ENCODE data around the gene PFKM.
"Not testable (repeated sequence)": the region's sequence is repeated elsewhere in the genome, so short reads cannot be mapped to it uniquely, and the experiment has no call there.

Gene PFKM

DNA sequence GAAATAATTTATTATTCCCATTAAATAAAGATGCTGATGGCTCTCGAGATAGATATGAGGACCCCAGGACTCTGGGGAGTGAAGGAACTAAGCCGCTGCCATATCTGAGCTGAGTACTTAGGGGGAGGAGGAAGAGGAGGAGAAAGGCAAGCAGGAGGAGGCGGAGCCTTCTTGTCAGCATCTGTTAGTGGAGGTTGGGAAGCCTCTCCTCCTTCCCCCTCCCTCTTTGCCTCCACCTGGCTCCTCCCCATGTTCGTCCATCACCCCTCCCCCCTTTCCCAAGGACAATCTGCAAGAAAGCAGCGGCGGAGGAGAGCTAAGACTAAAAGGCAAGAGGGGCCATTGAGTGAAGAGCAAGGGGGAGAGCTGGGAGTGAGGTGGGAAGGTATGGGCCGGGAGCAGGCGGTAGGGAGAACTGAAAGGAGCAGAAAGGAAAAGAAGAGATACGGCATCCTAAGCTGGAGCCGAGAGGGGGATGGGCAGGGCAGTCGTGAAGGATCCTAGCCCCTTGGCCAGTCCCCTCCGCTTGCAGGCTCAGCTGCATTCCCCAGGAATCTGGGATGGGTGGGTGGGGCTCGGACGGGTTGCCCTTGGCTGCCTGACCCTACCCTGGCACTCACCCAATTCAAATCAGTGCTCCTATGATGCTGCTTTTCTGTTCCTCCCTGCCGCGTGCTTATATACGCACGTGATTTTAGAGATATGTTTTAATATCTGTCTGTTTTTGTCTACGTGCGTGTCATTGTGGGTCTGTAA lies at the start of gene PFKM:
TSS of gene PFKM (plus strand) at position 287 of the 756 bp plus-strand sequence. CDS start 3,411 bp downstream, outside the sequence.
- DNase-seq = peak; percentile 82 to 90

DNA sequence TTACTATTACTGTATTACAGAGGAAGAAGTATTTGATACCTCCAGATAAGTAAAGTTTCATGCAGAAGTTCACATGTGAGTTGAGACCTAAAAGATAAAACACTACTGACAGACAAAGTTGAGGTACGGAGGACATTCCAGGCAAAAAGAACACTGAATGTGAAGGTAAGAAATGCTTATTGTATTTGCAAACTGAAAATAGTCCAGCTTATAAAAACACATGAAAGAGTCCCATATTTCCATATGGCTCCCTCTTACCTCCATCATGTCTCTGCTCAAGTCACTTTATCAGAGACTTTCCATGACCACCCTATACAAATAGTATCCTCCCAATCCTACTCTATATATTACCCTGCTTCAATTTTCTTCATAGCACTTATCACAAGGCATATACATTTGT lies 49.1 kb upstream of the PFKM start:
- DNase-seq = no peak

DNA sequence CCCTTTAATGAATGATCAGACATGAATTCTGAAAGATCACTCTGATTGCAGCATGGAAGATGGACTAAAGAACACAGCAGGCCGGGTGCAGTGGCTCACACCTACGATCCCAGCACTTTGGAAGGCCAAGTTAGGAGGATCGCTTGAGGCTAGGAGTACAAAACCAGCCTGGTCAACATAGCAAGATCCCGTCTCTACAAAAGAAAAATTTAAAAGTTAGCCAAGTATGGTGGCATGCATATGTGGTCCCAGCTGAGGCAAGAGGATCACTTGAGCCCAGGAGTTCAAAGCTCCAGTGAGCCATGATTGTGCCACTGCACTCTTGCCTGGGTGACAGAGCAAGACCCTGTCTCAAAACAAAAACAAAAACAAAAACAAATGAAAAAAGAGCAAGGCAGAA lies 48.4 kb upstream of the PFKM start:
- DNase-seq = no peak

DNA sequence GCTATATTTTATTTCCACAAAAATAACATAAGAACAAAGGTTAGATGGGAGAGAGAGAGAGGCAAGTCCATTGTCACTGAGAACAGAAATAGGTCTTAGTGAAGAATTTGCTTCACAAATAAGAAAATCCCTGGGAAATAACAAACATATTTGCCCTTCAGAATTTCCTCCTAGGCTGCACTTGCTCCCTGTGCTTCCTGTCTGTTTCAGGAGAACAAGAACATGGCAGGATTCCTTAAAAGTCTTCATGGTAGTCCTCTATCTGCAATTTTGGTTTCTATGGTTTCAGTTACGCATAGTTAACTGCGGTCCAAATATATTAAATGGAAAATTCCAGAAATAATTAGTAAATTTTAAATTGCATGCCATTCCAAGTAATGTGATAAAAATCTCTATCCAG lies 47.4 kb upstream of the PFKM start:
- DNase-seq = no peak

DNA sequence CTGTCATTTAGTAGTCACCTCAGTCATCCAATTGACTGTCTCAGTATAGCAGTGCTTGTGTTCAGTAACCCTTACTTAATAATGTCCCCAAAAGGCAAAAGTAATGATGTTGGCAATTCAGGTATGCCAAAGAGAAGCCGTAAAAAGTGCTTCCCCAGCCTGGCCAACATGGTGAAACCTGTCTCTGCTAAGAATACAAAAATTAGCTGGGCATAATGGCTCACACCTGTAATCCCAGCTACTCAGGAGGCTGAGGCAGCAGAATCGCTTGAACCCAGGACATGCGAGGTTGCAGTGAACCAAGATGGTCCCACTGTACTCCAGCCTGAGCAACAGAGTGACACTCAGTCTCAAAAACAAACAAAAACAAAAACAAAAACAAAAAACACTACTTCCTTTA lies 46.9 kb upstream of the PFKM start:
- DNase-seq = no peak

GRCh38 chr12:48074266-48074665 lies 44.9 kb upstream of the PFKM start:
- no peak for DNase-seq

GRCh38 chr12:48075832-48076231 lies 43.3 kb upstream of the PFKM start:
- no peak for DNase-seq

- DNase-seq = no peak
Measured at GRCh38 chr12:48077111-48077510, 42.1 kb upstream of the PFKM start.

DNA sequence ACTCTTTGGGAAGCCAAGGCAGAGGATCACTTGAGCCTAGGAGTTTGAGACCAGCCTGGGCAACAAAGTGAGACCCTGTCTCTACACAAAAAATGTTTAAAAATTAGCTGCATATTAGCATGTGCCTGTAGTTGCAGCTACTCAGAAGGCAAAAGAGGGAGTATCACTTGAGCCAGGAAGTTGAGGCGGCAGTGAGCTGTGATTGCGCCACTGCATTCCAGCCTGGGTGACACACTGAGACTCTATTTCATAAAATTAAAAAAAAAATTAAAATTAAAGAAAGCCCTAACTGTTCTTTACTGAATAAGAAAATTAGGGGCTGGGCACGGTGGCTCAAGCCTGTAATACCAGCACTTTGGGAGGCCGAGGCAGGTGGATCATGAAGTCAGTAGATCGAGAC lies 40.3 kb upstream of the PFKM start:
- DNase-seq = no peak

DNA sequence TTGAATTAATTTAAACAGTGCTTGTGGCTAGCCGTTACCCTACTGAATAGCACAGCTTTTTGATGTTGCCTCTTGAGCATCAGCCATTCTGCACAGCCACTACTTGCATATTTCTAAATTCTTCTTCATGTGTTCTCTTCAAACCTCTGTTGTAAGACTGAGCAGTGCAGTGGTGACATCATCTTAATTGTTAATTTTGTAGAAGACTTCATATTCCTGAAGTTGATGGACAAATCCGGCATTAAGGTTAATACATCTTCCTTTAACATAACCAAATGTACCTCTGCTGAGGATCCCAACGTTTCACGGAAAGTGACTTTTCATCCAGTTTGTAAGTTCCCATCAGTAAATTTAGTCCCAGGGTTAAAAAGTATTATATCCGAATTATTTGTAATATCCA lies 38.9 kb upstream of the PFKM start:
- no peak for DNase-seq

DNA sequence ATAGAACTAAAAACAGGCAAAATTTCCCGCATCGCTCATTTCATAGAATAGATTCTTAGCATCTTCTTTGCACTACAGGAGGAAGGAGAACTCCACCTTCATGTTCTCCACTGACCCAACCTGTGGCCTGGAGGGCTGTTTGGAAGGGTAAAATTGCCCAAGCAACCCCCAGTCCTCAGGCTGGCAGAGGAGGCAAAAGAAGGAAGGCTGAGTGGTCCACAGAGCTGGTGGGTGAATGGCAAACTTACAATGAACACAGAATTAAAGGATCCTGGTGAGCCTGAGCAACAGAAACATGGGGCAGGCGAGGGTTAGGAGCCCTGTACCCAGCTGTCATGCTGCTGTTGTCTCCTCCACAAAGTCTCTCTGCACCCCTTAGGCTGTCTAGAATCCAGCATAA lies 38.3 kb upstream of the PFKM start:
- DNase-seq = no peak

- DNase-seq = no peak
Measured at GRCh38 chr12:48084066-48084465, 35.1 kb upstream of the PFKM start.

DNA sequence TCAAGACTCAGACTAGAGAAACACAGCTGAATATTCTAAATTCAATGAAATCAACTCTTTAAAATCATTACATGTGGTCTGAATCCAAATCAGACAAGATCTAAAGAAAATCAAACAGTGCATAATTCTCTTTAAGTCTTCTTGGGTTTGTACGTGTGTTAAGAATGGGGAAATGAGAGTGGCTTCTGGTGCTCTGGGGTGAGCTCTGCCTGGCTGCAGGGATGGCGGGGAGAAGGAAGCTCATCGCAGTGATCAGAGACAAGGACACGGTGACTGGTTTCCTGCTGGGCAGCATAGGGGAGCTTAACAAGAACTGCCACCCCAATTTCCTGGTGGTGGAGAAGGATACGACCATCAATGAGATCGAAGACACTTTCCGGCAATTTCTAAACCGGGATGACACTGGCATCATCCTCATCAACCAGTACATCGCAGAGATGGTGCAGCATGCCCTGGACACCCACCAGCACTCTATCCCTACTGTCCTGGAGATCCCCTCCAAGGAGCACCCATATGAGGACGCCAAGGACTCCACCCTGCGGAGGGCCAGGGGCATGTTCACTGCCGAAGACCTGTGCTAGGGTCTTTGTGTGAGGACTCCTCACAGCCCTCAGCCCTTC lies 34.2 kb upstream of the PFKM start:
- DNase-seq = no peak

DNA sequence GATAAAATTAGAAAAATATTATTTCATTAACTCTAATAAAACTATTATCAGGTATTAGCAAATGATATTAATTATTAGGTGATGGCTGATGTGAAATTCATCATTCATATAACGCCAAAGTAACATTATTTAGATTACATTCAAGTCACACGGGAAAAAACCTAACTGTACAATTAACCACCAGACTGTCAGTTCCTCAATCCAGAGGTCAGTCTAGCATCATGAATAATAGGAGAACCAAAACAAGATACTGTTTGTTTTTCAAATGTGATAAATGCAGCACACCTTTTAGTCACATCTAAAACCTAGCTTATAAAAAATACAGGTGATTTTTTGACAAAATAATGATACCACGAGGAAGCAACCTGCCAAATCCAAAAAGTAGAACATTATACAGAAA lies 32.8 kb upstream of the PFKM start:
- DNase-seq = no peak

DNA sequence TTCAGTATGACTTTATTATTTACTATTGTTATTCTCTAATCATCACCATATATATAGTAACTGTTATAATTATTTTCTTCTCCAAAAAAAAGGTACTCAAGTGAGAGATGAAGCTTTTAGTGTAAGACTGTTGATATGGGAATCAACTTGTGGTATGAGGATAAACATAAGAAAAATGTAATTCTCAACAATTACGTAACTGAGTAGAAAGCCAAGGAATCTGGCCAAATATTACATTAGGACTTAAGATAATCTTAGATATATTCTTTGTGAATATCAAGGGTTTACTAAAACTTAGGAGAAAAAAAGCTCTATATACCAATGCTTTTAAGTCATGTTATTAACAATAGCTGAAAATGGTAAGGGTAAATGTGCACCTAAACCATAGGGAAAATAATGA lies 26.6 kb upstream of the PFKM start:
- no peak for DNase-seq

- no peak for DNase-seq
Measured at GRCh38 chr12:48104531-48104930, 14.6 kb upstream of the PFKM start.

DNA sequence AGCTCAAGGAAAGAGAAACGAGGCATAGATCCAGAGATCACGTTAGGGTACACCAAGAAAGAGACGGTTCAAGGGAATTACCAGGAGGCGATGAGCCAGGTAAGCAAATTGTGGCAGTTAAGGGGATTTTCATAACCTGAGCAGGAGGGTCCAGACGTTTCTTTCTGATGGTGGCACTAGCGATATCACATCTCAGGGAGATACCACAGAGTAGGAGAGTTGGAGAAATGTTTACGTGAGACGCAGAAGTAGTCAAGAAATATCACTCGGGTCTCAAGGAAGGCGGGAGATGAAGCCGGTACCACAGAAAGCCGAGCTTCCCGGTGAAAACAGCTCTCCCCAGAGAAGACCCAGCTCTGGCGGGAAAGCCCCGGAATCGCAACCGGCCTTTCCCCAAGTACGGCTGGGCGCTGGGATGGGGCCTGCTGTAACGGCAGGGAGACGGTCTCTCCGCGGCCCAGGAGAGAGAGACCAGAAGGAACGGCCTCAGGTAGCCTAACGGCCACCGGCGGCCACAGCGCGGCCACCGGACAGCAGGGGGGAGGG lies 13.8 kb upstream of the PFKM start:
- peak in 1 of 2 experiments; percentile 75 for DNase-seq

DNA sequence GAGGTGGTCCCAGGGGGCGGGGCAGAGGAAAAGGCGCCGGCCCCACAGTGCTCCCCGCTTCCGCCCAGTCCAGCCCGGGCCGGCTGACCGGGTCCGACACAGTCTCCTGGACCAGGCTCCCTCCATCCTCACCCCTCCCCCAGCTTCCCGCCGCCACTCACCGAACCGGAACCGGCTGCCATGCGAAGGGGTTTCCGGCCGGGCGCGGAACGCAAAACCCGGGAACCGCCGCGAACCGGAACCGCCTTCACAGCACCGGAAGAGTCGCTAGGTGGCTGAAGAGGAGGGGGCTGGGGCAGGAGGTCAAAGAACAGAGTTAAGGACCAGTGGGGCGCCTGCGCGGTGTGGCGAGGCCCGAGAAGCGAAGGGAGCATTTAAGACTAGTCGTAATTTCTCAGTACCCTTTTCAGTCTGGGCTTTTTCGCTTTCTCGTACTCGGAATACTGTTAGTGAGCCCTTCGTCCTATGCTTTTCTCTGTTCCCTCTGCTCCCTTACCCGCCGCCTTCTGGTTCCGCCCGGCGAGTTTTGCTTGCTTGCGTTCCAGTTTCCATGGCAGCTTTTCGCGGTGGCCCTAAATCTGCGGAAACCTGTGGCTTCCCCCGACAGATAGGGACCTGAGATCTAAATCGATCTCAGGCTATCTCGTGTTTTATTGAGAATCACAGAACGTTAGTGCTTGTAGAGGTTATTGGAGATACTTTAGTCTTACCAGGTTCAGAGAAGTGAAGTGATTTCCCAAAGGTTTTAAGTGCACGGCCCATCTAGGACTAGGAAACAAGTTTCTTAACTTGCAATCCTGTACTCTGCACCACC lies 13.1 kb upstream of the PFKM start, which contains the start of gene SENP1:
TSS of gene SENP1 (minus strand) at position 213 of the 814 bp plus-strand sequence. CDS start 4,607 bp downstream, outside the sequence.
- peak; percentile 82 to 95 for DNase-seq

DNA sequence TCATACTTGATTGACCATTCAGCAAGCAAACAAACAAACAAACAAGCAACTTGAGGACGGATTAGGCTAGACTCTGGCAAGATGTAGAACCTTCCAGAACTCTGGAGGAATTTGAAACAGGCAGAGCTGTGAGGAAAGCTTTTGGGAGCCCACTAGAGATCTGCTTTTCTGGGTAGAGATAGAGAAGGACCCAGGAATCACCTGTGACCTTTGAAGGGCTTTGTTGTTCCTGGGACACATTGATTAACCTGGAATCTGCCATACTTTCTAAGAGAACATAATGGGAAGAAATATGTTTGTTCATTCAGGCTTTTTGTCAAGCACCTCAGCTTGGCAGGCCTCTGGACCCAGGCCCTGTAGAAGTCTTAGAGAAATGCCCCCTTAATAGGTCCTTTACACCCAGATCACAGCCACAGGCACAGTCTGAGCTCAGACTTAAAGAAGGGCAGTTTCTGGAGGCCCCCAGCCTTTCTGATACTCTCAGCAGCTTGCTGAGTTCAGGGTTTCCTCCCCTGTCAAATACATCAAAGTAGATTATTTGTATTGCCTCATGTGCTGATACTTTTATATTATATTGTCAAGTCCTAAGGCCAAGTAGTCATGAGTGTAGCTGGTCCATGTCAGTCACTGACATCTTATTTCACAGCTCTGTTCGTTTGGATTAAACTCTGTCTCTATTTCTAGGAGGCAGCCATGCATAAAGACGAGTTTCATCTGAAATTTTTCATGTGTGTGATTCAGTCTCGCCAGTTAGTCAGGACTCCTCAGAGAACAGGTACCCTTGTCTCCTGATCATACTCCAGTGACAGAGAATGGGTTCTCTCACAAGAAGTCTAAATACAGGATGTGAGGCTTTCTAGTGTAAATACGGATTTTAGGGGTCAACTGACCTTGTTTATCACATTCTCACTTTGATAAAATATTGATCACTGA lies 12.2 kb upstream of the PFKM start:
- no peak for DNase-seq

DNA sequence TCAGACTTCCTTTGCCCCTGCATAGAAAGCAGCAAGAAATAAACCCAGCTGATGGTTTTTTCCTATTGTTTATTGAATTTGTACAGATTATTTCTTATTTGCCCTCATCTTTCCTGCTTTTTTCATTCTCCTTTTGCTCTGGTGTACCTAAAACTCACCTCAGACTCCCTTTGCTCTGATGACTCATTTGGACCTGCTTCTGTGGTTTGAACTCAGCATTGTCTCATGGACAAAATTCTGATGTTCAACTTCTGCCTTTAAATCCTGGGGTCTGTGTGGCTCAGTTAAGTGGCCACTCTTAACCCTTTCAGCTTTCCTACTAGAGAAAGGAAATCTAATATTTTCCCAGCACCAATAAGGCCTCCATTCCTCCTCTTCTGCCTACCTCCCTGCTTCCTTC lies 9.7 kb upstream of the PFKM start:
- no peak for DNase-seq

DNA sequence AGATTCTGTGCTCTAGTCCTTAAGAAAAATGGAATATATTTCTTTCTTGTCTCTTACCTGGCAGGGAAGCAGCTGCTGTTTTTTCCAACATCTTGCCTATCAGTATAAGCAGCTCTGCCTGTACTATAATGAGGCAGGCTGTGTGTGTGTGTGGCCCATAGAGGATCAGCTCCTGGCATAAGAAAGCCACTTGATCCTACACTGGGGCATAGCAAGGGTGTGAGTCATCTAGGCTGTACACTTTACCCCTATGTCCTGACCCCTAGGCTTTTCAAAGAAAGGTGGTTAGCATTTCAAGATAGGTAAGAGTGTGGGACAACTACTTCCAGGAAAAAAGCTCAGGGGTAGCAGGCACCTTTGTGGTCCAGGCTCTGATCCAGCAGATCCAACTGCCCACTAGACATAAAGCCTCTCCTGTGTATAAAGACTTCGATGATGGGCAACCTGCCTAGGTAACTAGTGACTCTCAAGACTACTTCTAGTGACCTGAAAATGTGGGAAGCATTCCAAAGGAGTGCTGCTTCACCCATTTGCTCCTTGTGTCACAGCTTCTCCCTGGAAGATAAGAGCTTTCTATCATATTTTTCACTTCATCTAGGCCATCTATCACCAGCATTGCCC lies 8.4 kb upstream of the PFKM start:
- DNase-seq = no peak

GRCh38 chr12:48111312-48111693 lies 7.9 kb upstream of the PFKM start:
- DNase-seq = not testable (repeated sequence)
